ENCODE measurements around the gene MYH10.

MYH10 gene

DNA sequence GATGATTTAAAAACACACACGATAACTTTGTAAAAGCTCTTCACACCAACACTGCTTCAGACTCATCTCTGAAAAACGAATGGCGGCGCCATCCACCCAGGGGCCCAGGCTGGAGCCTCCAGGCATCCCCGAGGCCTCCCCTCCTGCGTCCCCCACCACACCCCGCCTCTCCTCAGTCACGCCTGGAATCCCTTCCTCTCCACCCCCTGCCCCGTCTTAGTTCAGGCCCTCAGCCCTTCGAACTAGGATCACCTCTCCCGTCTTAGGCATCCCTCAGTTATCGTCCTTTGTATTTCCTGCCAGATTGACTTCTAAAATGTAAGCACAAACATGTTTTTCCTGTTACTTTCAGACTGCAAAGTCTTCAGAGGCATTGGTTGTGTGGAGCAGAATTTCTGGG, 136.5 kb downstream of the MYH10 start:
- Histone ChIP-seq H3K27me3 (ENCODE audit: control insufficient read depth, low read length) (no peaks in the 10 kb centered on the region), H3K4me1 (ENCODE audit: control insufficient read depth, low read length) (no peaks in the 10 kb centered on the region), H3K36me3 (ENCODE audit: control insufficient read depth, low read length) (peaks cover 30% of the 10 kb centered on the region), H3K27ac (ENCODE audit: low read depth, low read length) (no peak overlapping the region), H3K9me2 (replicated peaks; ENCODE audit: control insufficient read depth, low read length) (no peaks in the 10 kb centered on the region), H3F3A (ENCODE audit: control insufficient read depth, insufficient read depth) (no peaks in the 10 kb centered on the region), H3K79me2 (ENCODE audit: control insufficient read depth, low read length) (no peaks in the 10 kb centered on the region), H4K20me1 (ENCODE audit: control insufficient read depth, insufficient read depth, low read depth, low read length) (no peaks in the 10 kb centered on the region), H3K4me3 (ENCODE audit: low read length) (no peak overlapping the region), H3K9me3 (ENCODE audit: control insufficient read depth, insufficient read depth, low read length) (no peaks in the 10 kb centered on the region), H3K4me2 (ENCODE audit: low read length) (no peak overlapping the region)
- TF ChIP-seq, protein P1, sequence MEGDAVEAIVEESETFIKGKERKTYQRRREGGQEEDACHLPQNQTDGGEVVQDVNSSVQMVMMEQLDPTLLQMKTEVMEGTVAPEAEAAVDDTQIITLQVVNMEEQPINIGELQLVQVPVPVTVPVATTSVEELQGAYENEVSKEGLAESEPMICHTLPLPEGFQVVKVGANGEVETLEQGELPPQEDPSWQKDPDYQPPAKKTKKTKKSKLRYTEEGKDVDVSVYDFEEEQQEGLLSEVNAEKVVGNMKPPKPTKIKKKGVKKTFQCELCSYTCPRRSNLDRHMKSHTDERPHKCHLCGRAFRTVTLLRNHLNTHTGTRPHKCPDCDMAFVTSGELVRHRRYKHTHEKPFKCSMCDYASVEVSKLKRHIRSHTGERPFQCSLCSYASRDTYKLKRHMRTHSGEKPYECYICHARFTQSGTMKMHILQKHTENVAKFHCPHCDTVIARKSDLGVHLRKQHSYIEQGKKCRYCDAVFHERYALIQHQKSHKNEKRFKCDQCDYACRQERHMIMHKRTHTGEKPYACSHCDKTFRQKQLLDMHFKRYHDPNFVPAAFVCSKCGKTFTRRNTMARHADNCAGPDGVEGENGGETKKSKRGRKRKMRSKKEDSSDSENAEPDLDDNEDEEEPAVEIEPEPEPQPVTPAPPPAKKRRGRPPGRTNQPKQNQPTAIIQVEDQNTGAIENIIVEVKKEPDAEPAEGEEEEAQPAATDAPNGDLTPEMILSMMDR (IDR thresholded peaks at IDR 0.05; ENCODE audit: low read depth, low read length, poor library complexity, severe bottlenecking): no peak
- TF ChIP-seq EZH2phosphoT487 (IDR thresholded peaks at IDR 0.05; ENCODE audit: borderline replicate concordance, low read length): no peak

DNA sequence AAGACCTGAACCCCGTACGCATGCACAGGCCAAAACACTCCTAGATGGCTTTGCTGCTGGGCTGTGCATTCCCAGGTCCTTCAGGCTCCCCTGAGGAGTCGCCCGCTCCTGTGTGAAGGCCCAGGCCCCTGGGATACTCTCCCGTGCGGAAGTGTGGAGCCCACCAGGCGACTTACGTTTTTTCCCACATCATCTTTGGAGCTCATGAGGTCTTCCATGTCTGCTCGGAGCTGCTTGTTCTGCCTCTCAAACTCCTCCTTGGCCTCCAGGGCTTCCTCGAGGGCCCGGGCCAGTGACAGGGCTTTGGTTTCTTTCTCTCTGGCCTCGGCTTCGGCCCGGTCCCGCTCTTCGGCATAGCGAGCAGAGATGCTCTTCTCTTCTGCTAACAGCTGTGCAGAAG, 138.4 kb downstream of the MYH10 start:
- Histone ChIP-seq H3K4me2 (ENCODE audit: low read length) (no peak overlapping the region), H3K9me2 (replicated peaks; ENCODE audit: control insufficient read depth, low read length) (no peaks in the 10 kb centered on the region), H3K27me3 (ENCODE audit: control insufficient read depth, low read length) (no peaks in the 10 kb centered on the region), H3K9me3 (ENCODE audit: control insufficient read depth, insufficient read depth, low read length) (no peaks in the 10 kb centered on the region), H3K27ac (ENCODE audit: low read depth, low read length) (no peak overlapping the region), H3K36me3 (ENCODE audit: control insufficient read depth, low read length) (peaks cover 36% of the 10 kb centered on the region), H3K79me2 (ENCODE audit: control insufficient read depth, low read length) (no peaks in the 10 kb centered on the region), H4K20me1 (ENCODE audit: control insufficient read depth, insufficient read depth, low read depth, low read length) (no peaks in the 10 kb centered on the region), H3F3A (ENCODE audit: control insufficient read depth, insufficient read depth) (no peaks in the 10 kb centered on the region), H3K4me3 (ENCODE audit: low read length) (no peak overlapping the region), H3K4me1 (ENCODE audit: control insufficient read depth, low read length) (no peaks in the 10 kb centered on the region)
- TF ChIP-seq, protein P1 (IDR thresholded peaks at IDR 0.05; ENCODE audit: low read depth, low read length, poor library complexity, severe bottlenecking): no peak
- TF ChIP-seq EZH2phosphoT487 (IDR thresholded peaks at IDR 0.05; ENCODE audit: borderline replicate concordance, low read length): no peak

DNA sequence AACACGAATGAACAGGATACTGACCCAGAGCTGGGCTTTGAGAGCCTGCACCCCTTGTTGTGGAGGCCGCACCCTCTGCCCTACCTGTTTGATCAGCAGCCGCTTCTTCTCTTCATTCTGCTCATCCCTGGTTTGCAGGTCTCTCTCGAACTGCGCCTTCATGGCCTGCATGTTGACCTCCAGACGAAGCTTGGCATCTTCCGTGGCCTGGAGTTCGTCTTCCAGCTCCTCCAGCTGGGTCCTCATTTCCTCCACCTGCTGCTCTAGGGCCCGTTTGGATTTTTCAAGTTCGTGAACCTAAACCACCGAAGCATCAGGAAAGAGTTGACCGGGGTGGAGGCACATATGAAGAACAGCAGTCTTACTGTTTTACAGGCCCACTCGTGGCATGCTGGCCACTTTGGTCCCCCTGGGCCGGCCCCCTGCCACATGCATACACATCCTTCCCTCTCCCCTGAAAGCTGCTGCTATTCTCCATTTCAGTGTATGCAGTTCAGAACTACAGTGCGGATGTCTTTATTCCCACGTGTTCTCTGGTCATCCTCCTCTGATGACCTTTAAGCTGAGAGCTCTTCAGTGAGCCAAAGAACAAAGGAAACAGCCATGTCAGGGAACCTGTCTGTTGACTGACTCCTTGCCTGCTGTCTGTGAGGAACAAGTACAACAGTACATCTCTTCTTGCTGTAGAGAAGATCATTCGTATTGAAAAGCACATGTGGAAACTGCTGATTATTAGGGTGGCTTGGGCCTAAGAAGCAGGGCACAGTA, 140.1 kb downstream of the MYH10 start:
- no peaks in the 10 kb centered on the region for H3K4me1 ChIP-seq (ENCODE audit: control insufficient read depth, low read length)
- H3K9me3 ChIP-seq (ENCODE audit: control insufficient read depth, insufficient read depth, low read length): no peaks in the 10 kb centered on the region
- TF ChIP-seq EZH2phosphoT487 (IDR thresholded peaks at IDR 0.05; ENCODE audit: borderline replicate concordance, low read length): no peak
- TF ChIP-seq, protein P1 (IDR thresholded peaks at IDR 0.05; ENCODE audit: low read depth, low read length, poor library complexity, severe bottlenecking): no peak
- no peak overlapping the region for H3K27ac ChIP-seq (ENCODE audit: low read depth, low read length)
- peaks cover 41% of the 10 kb centered on the region for H3K36me3 ChIP-seq (ENCODE audit: control insufficient read depth, low read length)
- H3K79me2 ChIP-seq (ENCODE audit: control insufficient read depth, low read length): no peaks in the 10 kb centered on the region
- no peaks in the 10 kb centered on the region for H3K9me2 ChIP-seq (replicated peaks; ENCODE audit: control insufficient read depth, low read length)
- H3K27me3 ChIP-seq (ENCODE audit: control insufficient read depth, low read length): no peaks in the 10 kb centered on the region
- H3K4me2 ChIP-seq (ENCODE audit: low read length): no peak overlapping the region
- H3K4me3 ChIP-seq (ENCODE audit: low read length): no peak overlapping the region
- no peaks in the 10 kb centered on the region for H3F3A ChIP-seq (ENCODE audit: control insufficient read depth, insufficient read depth)
- H4K20me1 ChIP-seq (ENCODE audit: control insufficient read depth, insufficient read depth, low read depth, low read length): no peaks in the 10 kb centered on the region
